Mesodermal cell (in vitro differentiated cells): ENCODE results near the gene IDH3G.
"Not testable (repeated sequence)": the region's sequence is repeated elsewhere in the genome, so short reads cannot be mapped to it uniquely, and the experiment has no call there.

Source experiments
- H3K27ac ChIP-seq: 2 replicates; pipeline ENCODE4 v1.7.0; 2013; ENCODE audit warnings: mild to moderate bottlenecking, low read depth, low read length, moderate library complexity; ENCODE audit not compliant: severe bottlenecking
- H3K36me3 ChIP-seq: 2 replicates; pipeline ENCODE4 v1.7.1; 2013; ENCODE audit warnings: mild to moderate bottlenecking, low read length, moderate library complexity; ENCODE audit not compliant: control insufficient read depth, insufficient read depth
- H3K4me1 ChIP-seq: one replicate; pipeline ENCODE4 v1.7.1; 2013; ENCODE audit warnings: mild to moderate bottlenecking, low read length; ENCODE audit not compliant: insufficient read depth, control insufficient read depth, poor library complexity, severe bottlenecking
- H3K4me3 ChIP-seq: 2 replicates; pipeline ENCODE4 v1.7.0; 2013; ENCODE audit warnings: low read length, control low read depth, mild to moderate bottlenecking; ENCODE audit not compliant: insufficient read depth, poor library complexity, severe bottlenecking; ENCODE audit errors: extremely low read depth
- H3K9me3 ChIP-seq: 2 replicates; pipeline ENCODE4 v1.7.1; 2013; ENCODE audit warnings: mild to moderate bottlenecking, low read length, moderate library complexity; ENCODE audit not compliant: control insufficient read depth
- WGBS, 2 experiments: methylation state at CpG; one replicate each; pipeline ENCODE4 v1.1.5; 2013; ENCODE audit warnings: missing lambda C conversion rate in 2 of 2; ENCODE audit not compliant: insufficient coverage in 2 of 2; 5-methylcytosine and 5-hydroxymethylcytosine counted together

Gene IDH3G

DNA sequence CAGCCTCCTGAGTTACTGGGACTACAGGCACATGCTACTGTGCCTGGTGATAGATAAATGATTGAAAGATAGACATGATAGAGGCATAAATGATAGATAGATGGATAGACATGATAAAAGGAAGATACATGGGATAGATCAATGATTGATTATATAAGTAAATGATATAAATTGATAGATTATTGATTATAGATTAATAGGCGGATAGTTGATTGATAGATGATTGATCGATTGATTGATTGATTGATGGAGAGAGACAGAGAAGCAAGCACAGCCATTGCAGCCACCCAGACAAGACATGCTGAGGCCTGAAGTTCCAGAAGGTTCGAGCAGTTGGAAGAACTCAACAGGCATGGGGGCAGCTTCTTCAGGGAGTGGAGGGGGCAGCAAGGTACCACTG is 47.8 kb downstream of the IDH3G start:
- H3K27ac ChIP-seq = no peak overlapping the region
- 92 to 100% methylated on average over 2 to 3 of the region's 3 CpGs for WGBS, 2 experiments
- no peaks in the 10 kb centered on the region for H3K4me1 ChIP-seq
- H3K9me3 ChIP-seq = no peaks in the 10 kb centered on the region
- H3K36me3 ChIP-seq = no peaks in the 10 kb centered on the region
- H3K4me3 ChIP-seq = no peak overlapping the region

GRCh38 chrX:153745067-153745433 is 49.1 kb downstream of the IDH3G start:
- H3K9me3 ChIP-seq, H3K36me3 ChIP-seq, H3K4me1 ChIP-seq, H3K27ac ChIP-seq, H3K4me3 ChIP-seq: not testable (repeated sequence)
- WGBS, 2 experiments = 85 to 100% methylated on average over 2 to 6 of the region's 12 CpGs

GRCh38 chrX:153744210-153745066 is 49.7 kb downstream of the IDH3G start:
- Histone ChIP-seq H3K4me3 (no peak overlapping the region), H3K36me3 (no peaks in the 10 kb centered on the region), H3K4me1 (no peaks in the 10 kb centered on the region), H3K27ac (no peak overlapping the region), H3K9me3 (no peaks in the 10 kb centered on the region)
- 28 to 54% methylated on average over 6 to 18 of the region's 38 CpGs for WGBS, 2 experiments

GRCh38 chrX:153743468-153744209 is 50.5 kb downstream of the IDH3G start:
- WGBS, 2 experiments = 33 to 55% methylated on average over 1 to 3 of the region's 35 CpGs
- not testable (repeated sequence) for H3K4me1 ChIP-seq, H3K27ac ChIP-seq, H3K4me3 ChIP-seq, H3K36me3 ChIP-seq, H3K9me3 ChIP-seq

DNA sequence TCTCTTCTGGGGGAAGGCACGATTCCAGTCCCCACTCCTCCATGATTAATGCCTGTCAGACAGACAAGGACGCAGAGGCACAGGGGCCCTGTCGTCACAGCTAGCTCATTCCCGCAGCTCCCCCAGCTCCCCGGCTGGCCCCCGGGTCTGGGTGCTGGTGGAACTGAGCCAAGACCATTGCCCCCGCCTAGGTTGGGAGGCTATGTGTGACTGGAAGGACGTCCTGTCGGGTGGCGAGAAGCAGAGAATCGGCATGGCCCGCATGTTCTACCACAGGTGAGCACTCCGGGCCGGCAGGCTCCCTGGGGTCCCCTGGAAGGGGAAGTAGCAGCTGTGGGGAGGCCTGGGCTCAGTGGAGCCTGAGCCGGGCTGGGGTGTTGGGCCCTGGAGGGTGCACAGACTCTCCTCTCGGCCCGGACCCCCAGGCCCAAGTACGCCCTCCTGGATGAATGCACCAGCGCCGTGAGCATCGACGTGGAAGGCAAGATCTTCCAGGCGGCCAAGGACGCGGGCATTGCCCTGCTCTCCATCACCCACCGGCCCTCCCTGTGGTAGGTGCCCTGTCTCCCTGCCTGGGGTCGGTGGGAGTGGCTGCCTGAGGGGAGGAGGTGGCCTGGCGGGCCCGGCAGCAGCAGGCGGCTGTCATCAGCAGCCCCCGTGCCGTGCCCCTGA is 51.2 kb downstream of the IDH3G start:
- WGBS, 2 experiments = 90% methylated on average over 4 of the region's 32 CpGs; no CpG with 5 or more reads in 1 of the 2 experiments
- H3K9me3 ChIP-seq, H3K27ac ChIP-seq, H3K4me3 ChIP-seq, H3K4me1 ChIP-seq, H3K36me3 ChIP-seq: not testable (repeated sequence)

DNA sequence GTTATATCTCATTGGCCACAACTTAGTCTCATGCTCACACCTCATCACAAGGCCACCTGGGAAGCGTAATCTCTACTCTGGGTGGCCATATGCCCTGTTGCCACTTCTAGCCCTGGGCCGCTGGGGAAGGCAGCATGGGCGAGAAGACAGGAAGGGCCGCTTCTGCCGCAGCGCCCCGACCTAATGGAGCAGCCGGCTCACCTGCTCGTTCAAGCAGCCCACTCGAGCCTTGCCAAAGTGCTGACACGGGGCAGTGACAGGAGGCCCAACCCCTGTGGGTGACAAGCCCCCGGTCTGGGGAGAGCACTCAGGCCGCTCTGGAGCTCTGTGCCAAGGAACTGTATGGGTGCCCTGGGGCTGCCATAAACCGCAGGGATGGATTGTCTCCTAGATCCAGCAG is 52.1 kb downstream of the IDH3G start:
- not testable (repeated sequence) for H3K36me3 ChIP-seq, H3K4me1 ChIP-seq, H3K4me3 ChIP-seq, H3K27ac ChIP-seq, H3K9me3 ChIP-seq
- WGBS, 2 experiments = 93 to 97% methylated on average over 3 to 6 of the region's 14 CpGs

- WGBS, 2 experiments = 87 to 88% methylated on average over 3 of the region's 14 CpGs
- Histone ChIP-seq H3K4me1 (no peaks in the 10 kb centered on the region), H3K9me3 (no peaks in the 10 kb centered on the region), H3K27ac (no peak overlapping the region), H3K4me3 (no peak overlapping the region), H3K36me3 (no peaks in the 10 kb centered on the region)
These were observed 52.7 kb downstream of the IDH3G start for GRCh38 chrX:153741446-153741845.

DNA sequence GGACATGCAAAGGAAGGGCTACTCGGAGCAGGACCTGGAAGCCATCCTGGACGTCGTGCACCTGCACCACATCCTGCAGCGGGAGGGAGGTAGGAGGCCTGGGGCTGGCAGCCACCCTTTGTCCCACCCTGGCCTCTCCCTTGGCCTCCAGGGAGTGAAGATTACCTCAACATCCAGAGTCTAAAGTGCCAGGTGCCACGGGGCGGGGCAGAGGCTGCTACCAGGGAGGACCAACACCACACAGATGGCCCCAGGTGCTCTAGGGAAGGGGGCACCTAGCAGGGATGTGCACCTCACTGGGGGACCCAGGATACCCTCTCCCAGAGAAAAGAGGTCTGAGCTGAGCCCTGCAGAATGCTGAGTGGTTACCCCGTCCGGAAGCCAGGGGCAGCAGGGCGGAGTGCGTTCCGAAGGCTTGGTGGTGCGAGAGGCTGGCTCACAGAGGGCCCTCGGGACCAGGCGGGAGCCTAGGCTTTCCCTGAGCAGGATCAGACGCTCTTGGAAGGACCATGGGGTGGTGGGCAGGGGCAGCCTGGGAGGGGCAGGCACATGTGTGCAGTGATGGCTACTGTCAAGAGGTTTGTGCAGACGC is 53.4 kb downstream of the IDH3G start:
- H3K9me3 ChIP-seq = no peaks in the 10 kb centered on the region

GRCh38 chrX:153739754-153740486 is 54.3 kb downstream of the IDH3G start:
- H3K27ac ChIP-seq = no peak overlapping the region
- H3K4me3 ChIP-seq = no peak overlapping the region
- H3K4me1 ChIP-seq = no peaks in the 10 kb centered on the region
- no peaks in the 10 kb centered on the region for H3K9me3 ChIP-seq
- 94 to 98% methylated on average over 10 of the region's 29 CpGs for WGBS, 2 experiments
- H3K36me3 ChIP-seq = no peaks in the 10 kb centered on the region

More for the DNA sequence above, 53.4 kb downstream of the IDH3G start:
- no peaks in the 10 kb centered on the region for H3K4me1 ChIP-seq
- WGBS, 2 experiments = 95 to 100% methylated on average over 4 to 8 of the region's 16 CpGs
- no peak overlapping the region for H3K4me3 ChIP-seq
- no peak overlapping the region for H3K27ac ChIP-seq
- H3K36me3 ChIP-seq = no peaks in the 10 kb centered on the region

GRCh38 chrX:153738056-153738605 is 56.0 kb downstream of the IDH3G start:
- WGBS, 2 experiments = 91 to 93% methylated on average over 3 to 14 of the region's 27 CpGs
- Histone ChIP-seq H3K9me3 (no peaks in the 10 kb centered on the region), H3K36me3 (no peaks in the 10 kb centered on the region)

More at GRCh38 chrX:153738056-153738605, 56.0 kb downstream of the IDH3G start:
- no peak overlapping the region for H3K27ac ChIP-seq
- H3K4me3 ChIP-seq = no peak overlapping the region
- no peaks in the 10 kb centered on the region for H3K4me1 ChIP-seq
